HG02884 (cell line): Measurements from ENCODE around the gene FBXO17.
"Not testable (repeated sequence)": the region's sequence is repeated elsewhere in the genome, so short reads cannot be mapped to it uniquely, and the experiment has no call there.

Source experiments
- ATAC-seq: cut with Tn5 transposase; IDR thresholded peaks from one replicate; pipeline ENCODE4 v1.9.1; 2021; ENCODE audit warnings: mild to moderate bottlenecking, moderate library complexity; ENCODE audit not compliant: unreplicated experiment

Gene FBXO17

GRCh38 chr19:38975214-38975860, at the start of gene FBXO17:
Gene FBXO17, minus strand, starts transcription at chr19:38975742. Its CDS starts 25,423 bp downstream, at chr19:38950319.
- no peak for ATAC-seq

- no peak for ATAC-seq
Observed at GRCh38 chr19:39024875-39025641, 49.5 kb upstream of the FBXO17 start.

GRCh38 chr19:39021063-39021462, 45.5 kb upstream of the FBXO17 start:
- no peak for ATAC-seq

GRCh38 chr19:39017646-39018045, 42.1 kb upstream of the FBXO17 start:
- no peak for ATAC-seq

GRCh38 chr19:39017026-39017425, 41.5 kb upstream of the FBXO17 start:
- ATAC-seq, result no peak

GRCh38 chr19:39014037-39014436, 38.5 kb upstream of the FBXO17 start:
- no peak for ATAC-seq

GRCh38 chr19:39009001-39009400, 33.5 kb upstream of the FBXO17 start:
- no peak for ATAC-seq

- ATAC-seq, result no peak
Observed at GRCh38 chr19:39008137-39008536, 32.6 kb upstream of the FBXO17 start.

GRCh38 chr19:39007096-39007495, 31.6 kb upstream of the FBXO17 start:
- ATAC-seq, result no peak

GRCh38 chr19:39004403-39004802, 28.9 kb upstream of the FBXO17 start:
- no peak for ATAC-seq

GRCh38 chr19:39003796-39004195, 28.3 kb upstream of the FBXO17 start:
- ATAC-seq, result no peak

GRCh38 chr19:39003188-39003587, 27.6 kb upstream of the FBXO17 start:
- no peak for ATAC-seq

- no peak for ATAC-seq
Observed at GRCh38 chr19:39001041-39001440, 25.5 kb upstream of the FBXO17 start.

GRCh38 chr19:38997576-38997975, 22.0 kb upstream of the FBXO17 start:
- ATAC-seq, result not testable (repeated sequence)

GRCh38 chr19:38993271-38993670, 17.7 kb upstream of the FBXO17 start:
- no peak for ATAC-seq

GRCh38 chr19:38990949-38991697, 15.6 kb upstream of the FBXO17 start:
- ATAC-seq, result no peak

- not testable (repeated sequence) for ATAC-seq
Observed at GRCh38 chr19:38989614-38990013, 14.1 kb upstream of the FBXO17 start.

- ATAC-seq, result no peak
Observed at GRCh38 chr19:38989066-38989605, 13.6 kb upstream of the FBXO17 start.

GRCh38 chr19:38988627-38989026, 13.1 kb upstream of the FBXO17 start:
- not testable (repeated sequence) for ATAC-seq

- ATAC-seq, result not testable (repeated sequence)
Observed at GRCh38 chr19:38987745-38988144, 12.2 kb upstream of the FBXO17 start.

- ATAC-seq, result no peak
Observed at GRCh38 chr19:38985262-38985661, 9.7 kb upstream of the FBXO17 start.
